GM21737 (cell line): ENCODE data around the gene TUSC2.
"Not testable (repeated sequence)": the region's sequence is repeated elsewhere in the genome, so short reads cannot be mapped to it uniquely, and the experiment has no call there.

Experiments used
- ATAC-seq: cut with Tn5 transposase; IDR thresholded peaks from one replicate; pipeline ENCODE4 v1.9.1; 2021; ENCODE audit warnings: mild to moderate bottlenecking, moderate library complexity; ENCODE audit not compliant: unreplicated experiment

Gene TUSC2

GRCh38 chr3:50297384-50297775 lies 30.6 kb downstream of the TUSC2 start:
- no peak for ATAC-seq

- ATAC-seq = no peak
These were observed 31.2 kb downstream of the TUSC2 start for GRCh38 chr3:50296721-50297383.

GRCh38 chr3:50295553-50296431 lies 32.2 kb downstream of the TUSC2 start:
- ATAC-seq = no peak

GRCh38 chr3:50294492-50295403 lies 33.3 kb downstream of the TUSC2 start:
- ATAC-seq = no peak

GRCh38 chr3:50294089-50294488 lies 33.9 kb downstream of the TUSC2 start:
- ATAC-seq = no peak

- ATAC-seq = no peak
These were observed 34.8 kb downstream of the TUSC2 start for GRCh38 chr3:50293079-50293801.

- peak; percentile 91 for ATAC-seq
These were observed 35.6 kb downstream of the TUSC2 start, which contains the start of gene IFRD2 for GRCh38 chr3:50292159-50293078. TSS of gene IFRD2 (minus strand) at chr3:50292429. CDS start at chr3:50292274, 155 bp downstream.

- no peak for ATAC-seq
These were observed 37.8 kb downstream of the TUSC2 start for GRCh38 chr3:50290161-50290641.

- ATAC-seq = no peak
These were observed 38.9 kb downstream of the TUSC2 start for GRCh38 chr3:50289130-50289529.

- no peak for ATAC-seq
These were observed 39.5 kb downstream of the TUSC2 start for GRCh38 chr3:50288387-50289007.

GRCh38 chr3:50287262-50287661 lies 40.8 kb downstream of the TUSC2 start:
- no peak for ATAC-seq

GRCh38 chr3:50286322-50287227 lies 41.4 kb downstream of the TUSC2 start:
- ATAC-seq = no peak

- ATAC-seq = not testable (repeated sequence)
These were observed 43.9 kb downstream of the TUSC2 start for GRCh38 chr3:50284121-50284520.

- ATAC-seq = no peak
These were observed 48.6 kb downstream of the TUSC2 start for GRCh38 chr3:50279255-50280016.

GRCh38 chr3:50278880-50279224 lies 49.2 kb downstream of the TUSC2 start, which contains the start of gene LSMEM2:
TSS of gene LSMEM2 (plus strand) at chr3:50279087. CDS start at chr3:50279114, 27 bp downstream.
- ATAC-seq = no peak

GRCh38 chr3:50278123-50278879 lies 49.7 kb downstream of the TUSC2 start:
- no peak for ATAC-seq
